Measurements from ENCODE around the gene AKAP6.

The AKAP6 gene

GRCh38 chr14:32841698-32842097 lies 512.6 kb downstream of the AKAP6 start:
- DNase-seq: no peak

DNA sequence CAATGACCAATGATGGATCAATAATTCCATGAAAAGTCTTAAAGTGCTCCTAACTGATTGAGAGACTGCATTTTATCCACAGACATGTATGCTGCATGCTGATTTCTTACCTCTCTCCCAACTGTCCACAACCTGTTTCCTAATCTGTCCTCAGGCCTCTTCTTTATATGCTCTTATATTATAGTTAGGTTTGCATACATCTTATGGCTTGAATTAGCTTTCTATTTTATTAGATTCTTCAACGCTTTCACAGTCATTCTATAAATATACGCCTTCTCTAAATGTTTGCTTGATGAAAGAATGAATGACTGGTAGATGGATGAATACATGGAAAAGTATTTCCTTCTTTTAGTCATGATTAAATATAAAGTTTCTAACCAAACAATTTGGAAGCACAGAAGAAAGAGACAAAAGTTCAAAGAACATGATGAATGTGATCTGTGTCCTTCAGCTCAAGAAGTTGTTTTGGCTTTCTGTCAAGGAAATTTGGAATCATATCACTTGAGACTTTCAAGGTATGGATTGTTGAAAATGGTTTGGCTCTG lies 517.8 kb downstream of the AKAP6 start:
- DNase-seq: no peak

DNA sequence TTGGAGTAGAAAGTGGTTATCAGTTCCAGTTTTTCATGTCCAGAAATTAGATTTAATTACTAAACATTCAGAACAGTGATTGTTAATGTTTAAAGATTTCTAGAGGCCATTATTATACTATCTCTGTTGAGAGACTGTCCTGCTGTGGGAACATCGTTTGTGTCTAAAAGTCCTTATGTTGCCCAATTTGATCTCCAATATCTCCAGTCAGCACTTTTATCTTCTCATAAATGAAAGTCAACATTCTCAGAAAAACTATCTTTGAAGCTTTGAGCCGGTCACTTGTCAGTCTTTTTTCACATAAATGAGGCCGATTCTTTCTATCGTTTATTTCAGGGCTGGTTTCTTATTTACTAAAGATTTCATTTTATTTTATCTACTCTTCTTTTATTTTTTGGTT lies 518.8 kb downstream of the AKAP6 start:
- DNase-seq: no peak

DNA sequence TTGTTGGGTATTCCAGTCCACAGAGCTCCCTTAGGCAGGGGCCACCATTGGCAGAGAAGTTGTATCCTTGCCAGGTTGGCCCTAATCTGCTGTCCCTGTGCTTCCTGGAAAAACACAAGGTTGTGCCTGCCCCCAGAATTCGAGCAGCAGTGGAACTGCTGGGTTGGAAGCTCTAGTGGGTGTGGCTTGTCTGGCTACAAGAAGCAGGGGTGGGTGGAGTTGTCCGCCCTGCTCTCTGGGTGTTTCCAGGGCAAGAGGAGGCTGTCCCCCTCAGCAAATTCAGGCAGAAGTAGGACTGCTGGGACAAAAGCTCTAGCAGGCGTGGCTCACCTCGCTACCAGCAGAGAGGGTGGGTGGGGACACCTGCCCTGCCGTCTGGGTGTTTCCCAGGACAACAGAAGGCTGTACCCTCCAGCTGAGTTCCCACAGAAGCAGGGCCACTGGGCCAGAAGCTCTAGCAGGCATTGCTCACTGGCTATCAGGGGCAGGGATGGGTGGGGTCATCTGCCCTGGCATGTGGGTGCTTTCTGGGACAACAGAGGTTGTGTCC lies 536.8 kb downstream of the AKAP6 start:
- DNase-seq: no peak

- no peak for DNase-seq
Observed at GRCh38 chr14:32883188-32883587, 554.1 kb downstream of the AKAP6 start.

Measured in NCI-H82 (cell line).